Suprapubic skin (tissue), 4 donors: ENCODE measurements around the gene TNFRSF13B. TPM values are rescaled to one million over a fixed set of nuclear protein-coding genes. Genes with fewer than 3 reads are reported as not detected.
A peak's percentile ranks its signal among the peaks of the same experiment; 100 is the strongest.

Source experiments
- DNase-seq, 2 donors: peaks; one replicate each; pipeline ENCODE4 v3.0.0-alpha.2; 2019; ENCODE audit warnings: low spot score in 2 of 2
- H3K27ac ChIP-seq: fragments of 200-600 bp; sonication (generic); one replicate; pipeline ENCODE4 v1.5.1; 2019
- H3K27me3 ChIP-seq: fragments of 200-600 bp; sonication (generic); one replicate; pipeline ENCODE4 v1.5.1; 2019
- H3K36me3 ChIP-seq: fragments of 200-600 bp; sonication (generic); one replicate; pipeline ENCODE4 v1.5.1; 2019
- H3K4me1 ChIP-seq: fragments of 200-600 bp; sonication (generic); one replicate; pipeline ENCODE4 v1.5.1; 2019
- H3K4me3 ChIP-seq: fragments of 200-600 bp; sonication (generic); one replicate; pipeline ENCODE4 v1.5.1; 2019; ENCODE audit warnings: mild to moderate bottlenecking
- H3K9me3 ChIP-seq: fragments of 200-600 bp; sonication (generic); one replicate; pipeline ENCODE4 v1.5.1; 2019
- CTCF ChIP-seq, 2 donors: fragments of 200-600 bp in 1 of 2; fragments of 450-650 bp in 1 of 2; sonication (generic) in 1 of 2; IDR thresholded peaks; one replicate each; pipeline ENCODE4 v1.5.1; 2016 to 2019; ENCODE audit warnings: antibody characterized with exemption in 2 of 2, mild to moderate bottlenecking in 1 of 2, moderate library complexity in 1 of 2
- EP300 ChIP-seq: sonication (generic); formaldehyde crosslinking; IDR thresholded peaks from one replicate; pipeline ENCODE4 v1.6.1; 2017; ENCODE audit warnings: antibody characterized with exemption
- POLR2A ChIP-seq, 2 donors: fragments of 450-650 bp; IDR thresholded peaks; one replicate each; pipeline ENCODE4 v1.6.1; 2017; ENCODE audit warnings: antibody characterized with exemption in 2 of 2, mild to moderate bottlenecking in 2 of 2, moderate library complexity in 2 of 2
- POLR2AphosphoS5 ChIP-seq, 3 donors: sonication (generic); formaldehyde crosslinking; IDR thresholded peaks; one replicate each; pipeline ENCODE4 v1.6.1; 2017; ENCODE audit warnings: antibody characterized with exemption in 3 of 3
- whole genome bisulfite sequencing: methylation state at CpG from one replicate; pipeline ENCODE4 v1.1.5; 2018; 5-methylcytosine and 5-hydroxymethylcytosine counted together
- total RNA-seq, 4 donors: library from RNA; depleted of rRNA; stranded (reverse); fragments of >200 nt; gene quantifications; one replicate each; pipeline ENCODE4 v1.1.0, GENCODE V29; 2016

Gene TNFRSF13B
- total RNA-seq, 4 donors from 2014 or later = 3.8 TPM; not detected in 3

DNA sequence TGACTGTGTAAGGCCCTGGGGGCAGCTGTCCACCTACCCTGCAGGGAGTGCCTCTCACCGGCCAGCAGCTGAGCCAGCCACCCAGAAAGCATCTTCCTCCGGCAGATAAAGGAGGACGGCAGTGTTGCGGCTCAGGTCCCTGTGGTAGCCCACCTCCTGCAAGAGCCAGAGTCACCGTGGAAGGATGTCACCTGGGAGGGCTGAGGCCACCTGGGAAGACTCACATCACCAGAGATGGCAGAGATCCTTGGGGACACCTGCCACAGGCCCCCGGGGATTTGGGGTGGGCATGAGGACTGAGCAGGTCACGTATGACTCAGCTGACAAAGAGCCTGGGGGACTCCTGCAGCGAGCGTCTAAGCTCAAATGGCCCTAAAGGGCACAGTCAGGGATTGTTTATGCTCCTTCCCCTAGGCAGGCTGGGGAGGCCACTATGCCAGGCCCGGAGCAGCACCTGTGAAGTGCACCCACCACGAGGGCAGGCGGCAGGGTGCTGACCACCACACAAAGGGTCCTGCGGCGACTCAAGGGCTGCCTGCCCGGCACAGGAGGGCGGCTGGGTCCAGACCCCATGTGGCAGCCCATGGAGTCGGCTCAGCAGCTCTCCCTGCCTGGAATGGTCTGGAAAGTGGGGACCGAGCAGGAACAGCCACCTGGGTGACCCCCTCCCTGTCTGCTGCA, 44.1 kb downstream of the TNFRSF13B start:
- Histone ChIP-seq H3K4me1 (no peaks in the 10 kb centered on the region), H3K27me3 (peaks cover 4% of the 10 kb centered on the region), H3K9me3 (no peaks in the 10 kb centered on the region), H3K4me3 (no peak overlapping the region), H3K36me3 (no peaks in the 10 kb centered on the region), H3K27ac (no peak overlapping the region)
- peak in 1 of 2 donors; percentile 74 for DNase-seq
- WGBS = 95% methylated on average over 7 of the region's 18 CpGs
- no peak for TF ChIP-seq POLR2AphosphoS5 (IDR thresholded peaks at IDR 0.05)
- TF ChIP-seq EP300 = no peak
- TF ChIP-seq CTCF (IDR thresholded peaks at IDR 0.05) = no peak
- no peak for TF ChIP-seq POLR2A (IDR thresholded peaks at IDR 0.05)

GRCh38 chr17:16926571-16927451, 45.1 kb downstream of the TNFRSF13B start:
- no peak overlapping the region for H3K27ac ChIP-seq
- TF ChIP-seq EP300 (no peak), CTCF (IDR thresholded peaks at IDR 0.05) (no peak), POLR2A (IDR thresholded peaks at IDR 0.05) (no peak), POLR2AphosphoS5 (IDR thresholded peaks at IDR 0.05) (no peak)
- no peaks in the 10 kb centered on the region for H3K9me3 ChIP-seq
- peak in 1 of 2 donors; percentile 73 for DNase-seq
- H3K4me3 ChIP-seq = no peak overlapping the region
- H3K27me3 ChIP-seq = peaks cover 3% of the 10 kb centered on the region
- WGBS = 80% methylated on average over 12 of the region's 18 CpGs
- no peaks in the 10 kb centered on the region for H3K4me1 ChIP-seq
- H3K36me3 ChIP-seq = no peaks in the 10 kb centered on the region

DNA sequence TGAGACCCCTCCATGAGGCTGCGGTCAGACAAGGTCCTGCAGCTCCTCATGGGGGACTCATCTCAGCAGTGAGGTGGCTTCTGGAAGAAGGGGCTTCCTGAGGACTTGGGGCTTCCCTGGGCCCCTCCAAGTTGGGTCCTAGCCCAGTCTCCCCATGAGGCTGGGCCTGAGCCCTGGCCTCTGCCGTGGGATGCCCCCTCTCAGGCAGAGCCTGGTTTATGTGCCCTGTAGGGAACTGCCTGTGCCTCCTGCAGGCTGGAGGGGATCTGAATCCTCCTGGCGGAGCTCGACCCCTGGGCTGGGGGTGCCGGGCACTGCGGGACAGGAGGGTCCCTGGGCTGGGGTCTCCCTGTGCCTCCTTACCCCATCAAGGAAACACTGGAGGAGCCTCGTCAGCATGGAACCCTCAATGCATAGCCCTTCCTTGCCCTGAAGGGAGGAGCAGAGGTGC, 45.8 kb downstream of the TNFRSF13B start:
- Histone ChIP-seq H3K4me3 (no peak overlapping the region), H3K36me3 (no peaks in the 10 kb centered on the region), H3K27ac (no peak overlapping the region), H3K27me3 (no peaks in the 10 kb centered on the region), H3K9me3 (no peaks in the 10 kb centered on the region), H3K4me1 (no peaks in the 10 kb centered on the region)
- WGBS = no CpG with 5 or more reads among the region's 7 CpGs
- DNase-seq = no peak
- no peak for TF ChIP-seq EP300

- no peaks in the 10 kb centered on the region for H3K36me3 ChIP-seq
- no peak for TF ChIP-seq POLR2A (IDR thresholded peaks at IDR 0.05)
- no peak for TF ChIP-seq POLR2AphosphoS5 (IDR thresholded peaks at IDR 0.05)
- no peak for TF ChIP-seq EP300
- TF ChIP-seq CTCF (IDR thresholded peaks at IDR 0.05) = no peak
- no peaks in the 10 kb centered on the region for H3K27me3 ChIP-seq
- no peak overlapping the region for H3K27ac ChIP-seq
- H3K9me3 ChIP-seq = no peaks in the 10 kb centered on the region
- H3K4me1 ChIP-seq = no peaks in the 10 kb centered on the region
- WGBS = 95% methylated on average over 8 of the region's 15 CpGs
- no peak overlapping the region for H3K4me3 ChIP-seq
- DNase-seq = peak in 1 of 2 donors; percentile 71
These were observed 46.4 kb downstream of the TNFRSF13B start for GRCh38 chr17:16925461-16926060.

DNA sequence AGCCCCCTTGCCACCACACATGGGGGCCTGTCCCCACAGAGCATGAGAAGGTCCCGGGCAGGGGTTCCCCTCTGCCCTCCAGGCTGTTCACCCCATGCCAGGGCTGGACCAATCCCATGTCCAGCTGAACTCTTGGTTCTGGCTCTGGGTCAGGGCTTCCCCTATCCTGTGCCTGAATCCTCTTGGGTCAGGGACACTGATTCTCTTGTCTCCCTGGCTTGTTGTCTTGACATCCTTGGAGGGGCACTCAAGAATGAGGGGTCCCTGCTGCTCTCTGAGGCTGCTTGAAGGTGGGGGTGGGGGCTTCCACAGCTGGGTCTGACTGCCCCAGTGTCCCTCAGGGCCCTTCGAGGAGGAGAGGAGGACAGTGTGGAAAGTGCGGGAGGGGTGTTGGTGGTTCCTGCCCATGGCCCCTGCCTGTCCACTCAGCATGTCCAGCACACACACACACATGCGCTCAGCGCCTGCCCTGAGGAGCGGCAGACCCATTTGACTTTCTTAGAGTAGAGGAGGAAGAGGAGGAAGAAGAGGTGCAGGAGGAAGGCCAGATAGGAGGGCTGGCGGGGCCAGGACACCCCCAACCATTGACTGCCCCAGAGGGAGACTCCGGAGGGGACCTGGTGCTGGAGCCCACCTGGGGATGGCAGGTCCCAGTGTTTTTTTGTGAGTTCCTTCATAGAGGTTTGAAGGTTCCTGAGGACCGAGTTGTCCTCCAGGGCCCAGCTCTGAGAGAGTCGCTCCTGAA, 47.0 kb downstream of the TNFRSF13B start:
- Histone ChIP-seq H3K9me3 (no peaks in the 10 kb centered on the region), H3K27ac (no peak overlapping the region), H3K4me3 (no peak overlapping the region), H3K36me3 (no peaks in the 10 kb centered on the region), H3K4me1 (no peaks in the 10 kb centered on the region), H3K27me3 (no peaks in the 10 kb centered on the region)
- WGBS = 96% methylated on average over 7 of the region's 10 CpGs
- DNase-seq = peak in 1 of 2 donors; percentile 54
- TF ChIP-seq POLR2AphosphoS5 (IDR thresholded peaks at IDR 0.05) = no peak
